HG03175 (cell line): Measurements from ENCODE around the gene RNF138.
"Not testable (repeated sequence)": the region's sequence is repeated elsewhere in the genome, so short reads cannot be mapped to it uniquely, and the experiment has no call there.

Experiments used
- ATAC-seq: cut with Tn5 transposase; IDR thresholded peaks from one replicate; pipeline ENCODE4 v1.9.1; 2021; ENCODE audit warnings: mild to moderate bottlenecking, moderate library complexity; ENCODE audit not compliant: unreplicated experiment

RNF138 gene

DNA sequence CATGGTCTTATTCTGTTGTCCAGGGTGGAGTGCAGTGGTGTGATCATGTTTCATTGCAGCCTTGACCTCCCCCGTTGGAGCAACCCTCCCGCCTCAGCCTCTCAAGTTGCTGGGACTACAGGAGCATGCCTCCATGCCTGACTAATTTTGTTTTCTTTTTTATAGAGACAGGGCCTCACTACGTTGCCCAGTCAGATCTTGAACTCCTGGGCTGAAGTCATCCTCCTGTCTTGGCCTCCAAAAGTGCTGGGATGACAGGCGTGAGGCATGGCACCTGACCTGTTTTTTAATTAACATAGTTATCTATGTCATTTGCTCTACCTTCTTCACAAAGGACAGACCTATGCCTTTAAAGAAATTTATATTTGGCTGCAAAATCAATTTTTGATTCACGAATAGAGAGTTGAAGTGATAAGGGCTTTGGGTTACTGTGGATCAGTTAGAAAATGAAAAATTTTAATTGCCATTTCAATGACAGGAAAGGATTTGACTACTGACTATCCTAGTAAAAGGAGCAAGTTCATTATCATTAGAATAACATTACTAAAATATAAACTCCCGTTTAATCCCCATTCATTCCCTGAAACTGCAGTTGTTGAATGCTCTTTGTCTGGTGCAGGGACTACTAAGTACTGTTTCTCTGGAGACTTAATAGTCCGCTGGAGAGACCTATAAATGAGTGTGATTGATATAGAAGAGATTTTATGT, 3.7 kb downstream of the RNF138 start:
- no peak for ATAC-seq

GRCh38 chr18:32095900-32096229, 4.2 kb downstream of the RNF138 start:
- no peak for ATAC-seq

- ATAC-seq: no peak
Measured at GRCh38 chr18:32096946-32097345, 5.3 kb downstream of the RNF138 start.

GRCh38 chr18:32104516-32104915, 12.8 kb downstream of the RNF138 start:
- ATAC-seq: no peak

DNA sequence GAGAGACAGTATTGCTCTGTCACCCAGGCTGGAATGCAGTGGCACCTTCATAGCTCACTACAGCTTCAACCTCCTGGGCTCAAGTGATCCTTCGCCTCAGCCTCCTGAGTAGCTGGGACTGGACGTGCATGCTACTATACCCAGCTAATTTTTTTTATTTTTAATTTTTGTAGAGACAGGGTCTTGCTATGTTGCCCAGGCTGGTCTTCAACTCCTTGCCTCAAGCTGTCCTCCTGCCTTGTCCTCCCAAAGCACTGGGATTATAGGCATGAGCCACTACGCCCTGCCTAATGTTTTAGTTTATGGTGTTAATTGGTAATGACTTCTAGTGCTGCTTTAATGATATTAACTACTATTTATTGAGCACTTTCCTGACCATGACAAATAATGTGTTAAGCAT, 18.3 kb downstream of the RNF138 start:
- no peak for ATAC-seq

DNA sequence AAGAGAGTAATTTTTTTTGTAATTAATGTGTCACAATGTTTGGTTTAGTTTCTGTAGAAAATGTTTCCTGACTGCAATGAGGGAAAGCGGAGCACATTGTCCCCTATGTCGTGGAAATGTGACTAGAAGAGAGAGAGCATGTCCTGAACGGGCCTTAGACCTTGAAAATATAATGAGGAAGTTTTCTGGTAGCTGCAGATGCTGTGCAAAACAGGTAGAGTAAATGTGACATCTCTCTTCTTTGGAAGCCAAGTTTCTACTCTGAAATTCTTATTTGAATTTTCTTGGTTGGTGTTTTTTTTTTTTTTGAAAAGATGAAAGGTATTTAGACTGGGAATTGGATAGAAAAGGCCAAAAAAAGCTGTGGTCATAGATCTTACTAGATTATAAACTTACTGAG, 20.0 kb downstream of the RNF138 start:
- no peak for ATAC-seq

DNA sequence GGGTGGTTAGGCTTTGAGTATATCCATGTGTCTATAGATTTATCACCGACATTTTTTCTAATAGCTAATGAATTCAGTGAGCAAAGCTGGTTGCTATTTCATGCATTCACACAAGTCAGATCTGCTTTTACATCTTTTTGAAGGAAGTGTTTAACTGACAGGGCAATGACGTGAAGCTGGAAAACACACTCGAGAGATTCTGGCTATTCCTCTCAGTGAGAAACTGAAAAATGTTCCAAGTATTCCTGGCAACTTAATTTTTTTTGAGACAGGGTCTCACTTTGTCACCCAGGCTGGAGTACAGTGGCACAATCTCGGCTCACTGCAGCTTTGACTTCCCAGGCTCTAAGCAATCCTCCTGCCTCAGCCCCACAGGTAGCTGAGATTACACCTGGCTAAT, 21.2 kb downstream of the RNF138 start:
- no peak for ATAC-seq

DNA sequence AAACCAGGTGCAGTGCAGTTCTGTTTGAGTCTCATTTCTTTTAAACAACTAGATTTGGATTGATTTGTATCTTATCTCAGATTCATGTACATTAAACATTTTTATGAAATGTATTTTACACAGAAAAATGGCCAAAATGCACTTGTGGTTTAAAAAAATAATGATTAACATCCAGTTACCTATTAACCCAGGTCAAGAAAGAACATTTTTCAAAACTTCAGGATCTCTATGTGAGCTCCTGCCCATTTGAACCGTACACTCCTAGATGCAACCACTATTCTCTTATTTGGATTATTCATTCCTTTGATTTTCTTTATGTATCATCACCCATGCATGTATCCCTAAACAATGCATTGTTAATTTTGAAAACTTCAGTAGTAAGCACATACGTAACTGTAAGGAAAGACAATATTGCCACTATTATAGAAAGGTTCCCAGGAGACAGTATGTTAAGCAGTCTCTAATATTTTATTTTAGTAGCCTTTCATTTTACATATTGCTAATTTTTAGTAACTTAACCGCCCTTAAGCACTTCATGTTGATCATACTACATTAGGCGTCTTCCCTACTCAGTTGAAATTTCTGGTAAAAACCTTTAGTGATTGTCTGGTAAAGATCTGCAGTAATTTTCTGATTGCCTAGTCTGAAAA, 22.7 kb downstream of the RNF138 start:
- no peak for ATAC-seq

GRCh38 chr18:32122039-32122438, 30.4 kb downstream of the RNF138 start:
- ATAC-seq: no peak

DNA sequence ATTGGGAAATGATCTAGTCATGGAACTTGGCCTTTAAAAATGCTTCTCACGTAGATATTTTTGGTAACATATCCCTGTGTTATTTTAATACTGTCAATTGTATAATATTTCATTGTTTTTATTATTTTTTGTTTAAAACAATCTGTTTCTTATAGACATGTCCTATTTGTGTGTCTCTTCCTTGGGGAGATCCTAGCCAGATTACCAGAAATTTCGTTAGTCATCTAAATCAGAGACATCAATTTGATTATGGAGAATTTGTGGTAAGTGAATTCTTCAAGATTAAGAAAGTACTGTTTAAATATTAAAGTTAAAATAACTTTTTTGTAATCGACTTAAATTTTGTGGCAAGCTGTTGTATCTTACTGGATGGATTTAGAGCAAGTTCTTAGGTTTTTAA, 34.9 kb downstream of the RNF138 start:
- ATAC-seq: no peak

GRCh38 chr18:32135625-32136024, 44.0 kb downstream of the RNF138 start:
- no peak for ATAC-seq

GRCh38 chr18:32138332-32138982, 46.8 kb downstream of the RNF138 start:
- no peak for ATAC-seq

DNA sequence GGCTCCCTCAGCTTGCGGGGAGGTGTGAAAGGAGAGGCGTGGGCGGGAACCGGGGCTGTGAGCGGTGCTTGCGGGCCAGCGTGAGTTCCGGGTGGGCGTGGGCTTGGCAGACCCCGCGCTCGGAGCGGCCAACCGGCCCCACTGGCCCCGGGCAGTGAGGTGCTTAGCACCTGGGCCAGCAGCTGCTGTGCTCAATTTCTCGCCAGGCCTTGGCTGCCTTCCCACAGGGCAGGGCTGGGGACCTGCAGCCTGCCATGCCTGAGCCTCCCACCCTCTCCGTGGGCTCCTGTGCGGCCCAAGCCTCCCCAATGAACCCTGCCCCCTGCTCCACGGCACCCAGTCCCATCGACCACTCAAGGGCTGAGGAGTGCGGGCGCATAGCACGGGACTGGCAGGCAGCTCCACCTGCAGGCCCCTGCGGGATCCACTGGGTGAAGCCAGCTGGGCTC, 48.2 kb downstream of the RNF138 start:
- ATAC-seq: no peak

GRCh38 chr18:32148185-32148870, 56.7 kb downstream of the RNF138 start:
- no peak for ATAC-seq

DNA sequence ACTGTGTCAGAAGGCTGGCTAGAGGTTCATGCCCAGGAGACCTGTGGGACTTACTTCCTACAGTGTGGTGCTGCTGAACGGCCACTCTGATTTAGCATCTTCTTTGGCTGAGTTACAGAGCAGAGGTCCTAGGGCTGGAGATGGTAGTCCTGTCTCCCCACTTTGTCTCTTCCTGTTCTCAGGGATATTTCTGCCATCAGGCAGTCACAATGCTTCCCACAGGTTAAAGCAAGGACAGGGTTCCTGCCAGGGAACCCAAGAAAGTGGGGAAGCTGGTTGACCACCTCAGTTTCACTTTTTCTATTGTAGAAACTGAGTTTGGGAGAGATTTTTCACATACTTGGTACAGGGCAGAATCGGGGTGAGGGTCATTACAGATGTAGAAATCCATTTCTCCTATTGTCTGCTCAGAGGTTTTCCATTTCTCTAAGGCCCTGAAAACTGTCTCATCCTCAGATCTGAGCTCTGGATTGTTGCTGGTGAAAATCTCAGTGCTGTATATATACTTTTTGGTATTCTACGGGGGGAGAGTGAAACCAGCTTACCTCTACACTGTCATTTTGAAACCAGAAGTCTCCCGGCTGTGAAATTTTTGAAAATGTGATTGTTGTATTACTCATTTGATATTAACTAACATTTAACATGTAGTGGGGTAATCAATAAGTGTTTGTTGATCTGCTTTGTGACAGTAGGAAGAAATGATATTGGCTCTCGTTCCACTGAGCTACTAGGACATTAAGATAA, 61.2 kb downstream of the RNF138 start:
- peak; percentile 90 for ATAC-seq

DNA sequence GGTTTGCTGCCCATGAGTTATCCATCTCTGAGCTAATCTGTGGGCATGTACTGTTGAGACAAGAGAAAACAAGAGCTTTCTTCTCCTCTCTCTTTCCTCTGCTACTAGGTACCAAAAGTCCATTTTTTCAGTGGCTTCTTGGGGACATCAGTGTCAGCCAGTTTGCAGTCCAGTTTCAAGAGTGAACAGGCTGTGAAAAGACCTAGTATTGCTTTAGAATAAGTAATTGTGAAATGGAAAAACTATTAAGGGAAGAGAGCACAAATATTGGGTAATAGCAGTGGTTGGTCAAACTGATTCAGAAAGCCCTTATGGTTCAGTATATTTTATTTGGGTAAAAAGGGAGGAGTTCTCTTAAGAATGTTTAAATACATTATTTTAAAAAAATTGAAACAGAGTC, 65.2 kb downstream of the RNF138 start:
- ATAC-seq: no peak

DNA sequence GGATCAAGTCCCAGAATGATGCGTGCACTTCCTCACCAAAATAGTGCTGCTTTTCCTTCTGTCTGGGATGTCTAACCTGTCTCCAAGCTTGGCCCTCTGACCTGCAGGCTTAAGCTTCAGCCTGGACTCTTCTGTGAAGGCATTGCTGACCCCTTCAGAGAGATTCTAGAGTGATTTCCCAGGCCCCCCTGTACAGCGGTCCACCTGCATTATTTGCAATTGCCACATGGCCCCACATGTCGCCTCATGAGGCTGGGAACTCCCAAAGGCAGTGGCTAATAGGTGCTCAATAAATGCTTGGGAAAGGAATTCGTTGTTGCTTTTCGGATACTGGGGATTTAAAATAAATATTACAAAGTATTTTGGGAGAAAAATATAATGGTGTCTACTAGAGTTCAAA, 65.9 kb downstream of the RNF138 start:
- no peak for ATAC-seq

- peak; percentile 88 for ATAC-seq
Measured at GRCh38 chr18:32158108-32158624, 66.5 kb downstream of the RNF138 start.

GRCh38 chr18:32158631-32159030, 67.0 kb downstream of the RNF138 start:
- ATAC-seq: not testable (repeated sequence)

GRCh38 chr18:32160547-32160946, 68.9 kb downstream of the RNF138 start:
- ATAC-seq: no peak
